Measurements from ENCODE around the gene GJB1.

The GJB1 gene

DNA sequence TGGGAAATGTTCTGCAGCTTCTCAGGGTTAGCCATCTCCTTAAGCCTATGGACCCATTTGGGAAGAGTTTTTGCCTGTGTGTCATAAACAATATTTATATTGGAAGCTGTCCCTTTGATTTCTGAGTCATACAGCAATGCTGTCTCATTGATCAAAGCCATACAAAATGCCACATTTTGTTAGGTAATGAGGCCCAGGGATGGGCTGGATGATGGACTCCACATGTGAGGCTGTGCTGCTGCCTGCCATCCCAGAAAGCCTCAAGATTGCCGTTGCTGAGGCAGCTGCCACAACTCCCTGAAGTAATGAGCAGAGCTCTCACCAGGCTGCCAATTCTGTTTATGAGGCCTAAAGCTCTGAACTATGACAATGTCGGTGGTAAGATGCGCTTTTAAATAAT, 12.2 kb upstream of the GJB1 start:
- TF ChIP-seq, protein P1, sequence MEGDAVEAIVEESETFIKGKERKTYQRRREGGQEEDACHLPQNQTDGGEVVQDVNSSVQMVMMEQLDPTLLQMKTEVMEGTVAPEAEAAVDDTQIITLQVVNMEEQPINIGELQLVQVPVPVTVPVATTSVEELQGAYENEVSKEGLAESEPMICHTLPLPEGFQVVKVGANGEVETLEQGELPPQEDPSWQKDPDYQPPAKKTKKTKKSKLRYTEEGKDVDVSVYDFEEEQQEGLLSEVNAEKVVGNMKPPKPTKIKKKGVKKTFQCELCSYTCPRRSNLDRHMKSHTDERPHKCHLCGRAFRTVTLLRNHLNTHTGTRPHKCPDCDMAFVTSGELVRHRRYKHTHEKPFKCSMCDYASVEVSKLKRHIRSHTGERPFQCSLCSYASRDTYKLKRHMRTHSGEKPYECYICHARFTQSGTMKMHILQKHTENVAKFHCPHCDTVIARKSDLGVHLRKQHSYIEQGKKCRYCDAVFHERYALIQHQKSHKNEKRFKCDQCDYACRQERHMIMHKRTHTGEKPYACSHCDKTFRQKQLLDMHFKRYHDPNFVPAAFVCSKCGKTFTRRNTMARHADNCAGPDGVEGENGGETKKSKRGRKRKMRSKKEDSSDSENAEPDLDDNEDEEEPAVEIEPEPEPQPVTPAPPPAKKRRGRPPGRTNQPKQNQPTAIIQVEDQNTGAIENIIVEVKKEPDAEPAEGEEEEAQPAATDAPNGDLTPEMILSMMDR (IDR thresholded peaks at IDR 0.05; ENCODE audit: unreplicated experiment in 3 of 3): no peak
- no peak overlapping the region for H3K4me3 Mint-ChIP-seq
- H3K27me3 Mint-ChIP-seq (ENCODE audit: low read depth): no peaks in the 10 kb centered on the region
- no peaks in the 10 kb centered on the region for H3K36me3 Mint-ChIP-seq (ENCODE audit: low read depth)
- H3K4me1 Mint-ChIP-seq: no peaks in the 10 kb centered on the region
- H3K9me3 Mint-ChIP-seq: peaks cover 13% of the 10 kb centered on the region
- peak overlapping the region in 1 of 3 experiments; percentile 68 for H3K27ac Mint-ChIP-seq

DNA sequence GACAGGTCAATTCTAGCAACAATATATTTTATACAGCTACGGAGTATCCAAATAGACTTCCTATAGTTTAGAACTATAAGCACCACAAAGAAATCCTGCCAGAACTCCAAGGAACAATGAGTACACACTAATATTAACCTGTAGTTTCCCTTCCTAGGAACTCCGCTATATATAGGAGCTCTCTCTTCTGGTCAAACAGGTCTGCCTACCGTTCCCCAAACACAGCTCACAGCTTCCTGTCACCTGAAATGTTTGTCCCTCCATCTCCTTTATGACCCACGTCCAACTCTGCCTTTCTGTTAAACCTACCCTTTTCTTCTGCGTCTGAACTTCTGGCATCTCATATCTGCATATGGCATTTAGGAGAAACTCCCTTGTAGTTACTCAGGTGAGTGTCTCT, 10.5 kb upstream of the GJB1 start:
- no peaks in the 10 kb centered on the region for H3K27me3 Mint-ChIP-seq (ENCODE audit: low read depth)

DNA sequence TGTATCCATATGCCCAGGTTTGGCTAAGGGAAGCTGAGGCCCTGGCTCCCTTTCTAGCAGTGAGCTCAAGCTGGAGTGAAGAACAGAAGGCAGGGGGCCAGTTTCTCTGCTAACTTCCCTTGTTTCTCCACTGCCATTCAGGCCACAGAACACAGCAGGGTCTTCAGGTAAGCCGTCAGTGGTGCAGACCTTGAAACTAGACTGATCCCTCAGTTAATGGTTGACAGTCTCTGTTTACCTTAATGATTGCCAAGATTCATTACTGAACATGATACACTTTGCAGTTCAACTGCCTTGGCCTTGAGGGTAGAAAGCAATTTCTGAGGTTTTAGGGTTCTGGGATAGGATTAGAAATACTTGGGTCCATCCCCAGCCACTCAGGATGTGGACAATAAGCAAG, 8.9 kb upstream of the GJB1 start:
- TF ChIP-seq, protein P1 (IDR thresholded peaks at IDR 0.05; ENCODE audit: unreplicated experiment in 3 of 3): no peak
- Mint-ChIP-seq H3K4me1 (peaks cover 9% of the 10 kb centered on the region), H3K4me3 (no peak overlapping the region), H3K27me3 (ENCODE audit: low read depth) (no peaks in the 10 kb centered on the region), H3K36me3 (ENCODE audit: low read depth) (no peaks in the 10 kb centered on the region), H3K9me3 (peaks cover 15% of the 10 kb centered on the region), H3K27ac (peak overlapping the region; percentile 24 to 90 (median 33))

More for the DNA sequence above, 10.5 kb upstream of the GJB1 start:
- TF ChIP-seq, protein P1 (IDR thresholded peaks at IDR 0.05; ENCODE audit: unreplicated experiment in 3 of 3): no peak
- H3K4me3 Mint-ChIP-seq: no peak overlapping the region
- H3K4me1 Mint-ChIP-seq: peaks cover 9% of the 10 kb centered on the region
- H3K9me3 Mint-ChIP-seq: peaks cover 13% of the 10 kb centered on the region
- H3K27ac Mint-ChIP-seq: peak overlapping the region in 2 of 3 experiments; percentile 8 to 75
- no peaks in the 10 kb centered on the region for H3K36me3 Mint-ChIP-seq (ENCODE audit: low read depth)

DNA sequence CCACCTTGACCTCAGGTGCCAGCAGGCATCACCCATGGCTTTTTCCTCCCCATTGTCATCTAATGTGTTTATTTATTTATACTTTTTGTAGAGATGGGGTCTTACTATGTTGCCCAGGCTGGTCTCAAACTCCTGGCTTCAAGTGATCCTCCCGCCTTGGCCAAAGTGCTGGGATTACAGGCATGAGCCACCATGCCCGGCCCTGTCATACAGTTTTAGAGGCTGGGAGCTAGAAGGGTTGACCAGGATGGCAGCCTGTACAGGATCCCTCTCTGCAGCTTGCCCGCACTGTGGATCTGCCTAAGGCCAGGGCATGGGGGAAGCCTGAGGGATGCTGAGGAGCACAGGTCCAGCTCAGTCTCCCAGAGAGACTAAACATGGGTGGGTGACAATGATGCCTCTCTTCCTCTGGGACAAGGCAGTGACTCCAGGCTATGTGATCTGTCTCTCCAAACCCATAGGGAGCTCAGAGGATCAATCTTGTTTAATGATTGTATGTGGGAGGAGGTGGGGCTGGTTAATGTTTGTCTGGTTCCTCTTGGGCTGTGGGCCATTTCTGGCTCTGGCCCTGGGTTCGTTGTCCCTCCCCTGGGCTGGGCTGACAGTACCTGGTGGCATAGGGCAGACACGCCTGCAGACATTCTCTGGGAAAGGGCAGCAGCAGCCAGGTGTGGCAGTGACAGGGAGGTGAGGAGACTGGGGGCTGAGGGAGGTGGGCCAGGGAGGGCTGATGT, 8.3 kb upstream of the GJB1 start:
- no peaks in the 10 kb centered on the region for H3K27me3 Mint-ChIP-seq (ENCODE audit: low read depth)
- no peaks in the 10 kb centered on the region for H3K36me3 Mint-ChIP-seq (ENCODE audit: low read depth)
- peaks cover 9% of the 10 kb centered on the region for H3K4me1 Mint-ChIP-seq
- TF ChIP-seq, protein P1 (IDR thresholded peaks at IDR 0.05; ENCODE audit: unreplicated experiment in 3 of 3): no peak
- peaks cover 12% of the 10 kb centered on the region for H3K9me3 Mint-ChIP-seq
- H3K27ac Mint-ChIP-seq: peak overlapping the region; percentile 44 to 90 (median 89)
- H3K4me3 Mint-ChIP-seq: peak overlapping the region; percentile 81 to 86 (median 81)

DNA sequence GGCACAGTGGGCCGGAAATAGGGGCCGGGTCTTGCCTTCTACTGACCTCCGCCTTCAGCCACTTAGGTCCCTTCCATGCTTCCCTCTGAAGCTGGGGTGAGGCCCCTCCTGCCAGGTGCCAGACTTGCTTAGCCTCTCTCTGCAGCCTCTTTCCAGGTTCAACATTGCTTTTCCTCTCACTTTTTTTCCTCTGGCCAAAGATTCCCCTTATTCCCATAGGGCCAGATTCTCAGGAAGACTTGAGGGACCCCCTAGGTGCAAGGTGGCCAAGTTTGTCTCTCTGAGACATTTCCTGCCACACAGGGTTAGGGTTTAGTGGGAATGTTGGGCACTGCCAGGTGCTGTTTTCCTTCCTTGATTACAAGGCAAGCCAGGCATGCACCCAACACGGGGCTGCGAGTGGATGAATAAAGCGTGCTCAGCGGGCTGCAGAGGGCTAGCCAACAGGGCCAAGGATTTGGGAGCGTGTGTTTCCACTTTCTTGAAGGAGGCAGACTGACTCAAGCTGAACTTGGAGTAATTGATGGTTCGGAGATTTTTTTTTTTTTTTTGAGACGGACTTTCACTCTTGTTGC, 7.6 kb upstream of the GJB1 start:
- TF ChIP-seq, protein P1 (IDR thresholded peaks at IDR 0.05; ENCODE audit: unreplicated experiment in 3 of 3): no peak
- Mint-ChIP-seq H3K36me3 (ENCODE audit: low read depth) (no peaks in the 10 kb centered on the region), H3K27me3 (ENCODE audit: low read depth) (no peaks in the 10 kb centered on the region), H3K9me3 (peaks cover 11% of the 10 kb centered on the region), H3K4me3 (peak overlapping the region; percentile 81 to 86 (median 81)), H3K27ac (peak overlapping the region; percentile 44 to 90 (median 89)), H3K4me1 (peaks cover 9% of the 10 kb centered on the region)

Data from nephron (organoid).